Caki2 (cell line): ENCODE measurements around the gene CNR2. TPM values are rescaled to one million over a fixed set of nuclear protein-coding genes. Genes with fewer than 3 reads are reported as not detected.
A peak's percentile ranks its signal among the peaks of the same experiment; 100 is the strongest.
"Not testable (repeated sequence)": the region's sequence is repeated elsewhere in the genome, so short reads cannot be mapped to it uniquely, and the experiment has no call there.

Experiments
- DNase-seq: peaks from one replicate; pipeline ENCODE4 v3.0.0-alpha.2; 2015; ENCODE audit warnings: low read depth
- in situ Hi-C: cut with HindIII; loops from 2 replicates; pipeline ENCODE4 v1.10.0; 2016; ENCODE audit warnings: low sequenced_read_pairs, low pct_unique_long_range_greater_than_20kb, mixed read lengths
- total RNA-seq: library from RNA; depleted of rRNA; stranded (reverse); fragments of >200 nt; shearing (Covaris generic); gene quantifications from 2 replicates; pipeline ENCODE4 v1.2.3, GENCODE V29; 2014; ENCODE audit warnings: low replicate concordance

CNR2 gene
- total RNA-seq, 1 experiment from 2014 or later: 0.03 TPM

GRCh38 chr1:23923592-23924499, 10.7 kb upstream of the CNR2 start:
- in situ Hi-C loops: no loop called here
- DNase-seq: no peak

DNA sequence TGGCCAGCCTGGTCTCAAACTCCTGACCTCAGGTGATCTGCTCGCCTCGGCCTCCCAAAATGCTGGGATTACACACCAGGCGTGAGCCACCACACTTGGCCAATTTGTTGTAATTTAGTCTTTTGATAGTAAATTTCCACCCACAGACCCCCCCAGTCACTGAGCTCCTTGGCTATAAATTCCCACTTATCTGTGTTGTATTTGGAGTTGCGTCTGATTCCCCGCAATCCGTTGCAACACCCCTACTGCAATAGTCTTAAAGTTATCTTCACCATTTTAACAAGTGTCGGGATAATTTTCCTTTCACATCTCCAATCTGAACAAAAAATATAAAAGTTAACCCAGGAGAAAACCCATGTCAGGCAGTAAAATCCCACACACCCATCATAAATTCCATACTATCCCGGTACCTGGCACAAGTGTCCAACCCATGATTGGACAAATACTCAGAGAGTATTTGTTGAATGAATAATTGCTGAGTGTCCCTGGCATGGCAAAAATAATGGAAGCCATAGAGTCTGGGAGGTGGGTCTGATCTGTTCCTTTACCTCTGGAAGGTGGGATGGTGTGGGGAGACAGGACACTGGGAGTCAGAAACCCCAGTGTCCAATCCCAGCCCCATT, 9.3 kb upstream of the CNR2 start:
- in situ Hi-C loops: no loop called here
- DNase-seq: no peak

DNA sequence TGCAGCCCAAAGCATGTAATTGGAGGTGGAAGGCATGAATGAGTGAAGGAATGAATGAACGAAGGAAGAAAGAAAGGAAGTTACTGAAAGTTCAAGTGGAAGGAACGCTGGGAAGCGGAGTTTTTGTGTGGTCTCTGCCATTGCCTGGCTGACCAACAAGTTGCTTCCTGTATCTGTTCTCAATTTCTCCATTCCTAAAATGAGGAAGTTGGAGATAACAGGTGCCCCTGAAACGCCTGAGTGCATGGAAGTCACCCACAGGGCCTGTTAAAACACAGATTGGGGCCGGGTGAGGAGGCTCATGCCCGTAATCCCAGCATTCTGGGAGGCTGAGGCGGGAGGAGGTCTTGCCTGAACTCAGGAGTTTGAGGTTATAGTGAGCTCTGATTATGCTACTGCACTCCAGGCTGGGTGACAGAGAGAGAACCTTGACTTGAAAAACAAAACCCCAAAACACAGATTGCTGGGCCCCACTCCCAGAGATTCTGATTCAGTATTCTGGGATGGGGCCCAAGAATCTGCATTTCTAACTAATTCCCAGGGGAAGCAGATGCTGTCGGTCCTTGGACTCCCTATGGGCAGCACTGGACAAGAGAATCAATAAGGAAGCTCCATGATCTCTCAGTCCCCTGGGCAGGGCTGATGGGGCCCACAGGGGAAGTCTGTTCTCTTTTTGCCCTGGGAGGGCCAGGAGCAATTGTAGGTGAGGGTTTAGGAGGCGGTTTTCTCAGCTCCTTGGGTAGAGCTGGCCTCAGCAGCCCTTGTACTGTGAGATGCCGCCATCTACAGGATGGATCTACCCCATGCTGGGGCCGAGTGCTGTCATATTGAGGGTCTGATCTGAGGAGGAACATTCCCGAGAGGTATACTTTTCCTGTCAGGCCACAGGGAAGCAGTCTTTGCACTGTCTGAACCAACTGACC, 3.3 kb upstream of the CNR2 start:
- DNase-seq: peak; percentile 80
- in situ Hi-C loops: no loop called here

DNA sequence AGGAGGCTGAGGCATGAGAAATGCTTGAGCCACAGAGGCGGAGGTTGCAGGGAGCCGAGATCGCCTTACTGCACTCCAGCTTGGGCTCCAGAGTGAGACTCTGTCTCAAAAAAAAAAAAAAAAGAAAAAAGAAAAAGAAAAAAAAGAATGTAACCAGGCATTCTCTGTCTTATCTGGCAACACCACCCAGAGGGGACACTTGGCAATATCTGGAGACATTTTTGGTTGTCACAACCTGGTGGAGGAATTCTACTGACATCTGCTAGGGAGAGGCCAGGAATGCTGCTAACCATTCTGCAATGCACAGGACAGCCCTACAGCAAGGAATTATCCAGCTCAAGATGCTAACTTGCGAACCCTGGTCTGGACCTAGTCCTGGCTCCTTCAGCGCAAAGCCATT, 2.3 kb upstream of the CNR2 start:
- no peak for DNase-seq
- in situ Hi-C loops: no loop called here

DNA sequence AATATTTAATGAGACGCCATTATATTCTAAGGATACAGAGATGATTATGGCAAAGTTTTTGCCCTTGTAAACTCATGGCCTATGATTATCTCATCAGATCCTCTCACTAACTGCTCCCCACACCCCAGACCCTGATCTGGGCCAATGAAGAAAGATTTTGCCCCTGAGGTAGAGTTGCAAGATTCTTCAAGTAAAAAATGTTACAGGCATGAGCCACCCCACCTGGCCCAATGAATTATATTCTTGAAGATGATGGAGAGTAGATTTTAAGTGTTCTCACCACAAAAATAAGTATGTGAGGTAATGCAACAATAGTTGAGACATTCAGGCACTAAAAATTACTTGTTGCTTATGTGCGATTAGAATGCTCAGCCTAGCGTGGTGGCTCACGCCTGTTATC, 1.8 kb upstream of the CNR2 start:
- in situ Hi-C loops: no loop called here

DNA sequence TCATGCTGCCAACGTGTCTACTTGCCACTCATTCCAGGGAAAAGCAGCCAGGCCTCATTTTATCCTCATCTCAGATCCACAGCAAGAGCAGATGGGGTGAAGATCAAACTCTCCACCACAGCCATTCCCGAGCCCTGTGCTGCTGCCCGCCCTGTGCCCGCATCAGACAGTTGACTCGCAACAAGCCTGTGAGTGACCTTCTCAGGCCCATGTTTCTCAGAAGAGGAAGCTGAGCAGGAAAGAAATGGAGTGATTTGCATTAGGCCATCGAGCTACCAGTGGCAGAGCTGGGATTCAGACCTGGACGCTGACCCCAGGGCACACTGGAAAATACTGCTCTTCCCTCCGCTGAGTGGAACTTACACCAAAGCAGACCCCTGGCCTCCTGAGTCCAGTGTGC, 1.2 kb downstream of the CNR2 start:
- in situ Hi-C loops: no loop called here
- DNase-seq: no peak

More for the DNA sequence above, 1.8 kb upstream of the CNR2 start:
- DNase-seq: no peak

GRCh38 chr1:23910553-23911246, 2.5 kb downstream of the CNR2 start:
- in situ Hi-C loops: no loop called here
- no peak for DNase-seq

GRCh38 chr1:23910144-23910543, 3.0 kb downstream of the CNR2 start:
- DNase-seq: no peak
- in situ Hi-C loops: no loop called here

DNA sequence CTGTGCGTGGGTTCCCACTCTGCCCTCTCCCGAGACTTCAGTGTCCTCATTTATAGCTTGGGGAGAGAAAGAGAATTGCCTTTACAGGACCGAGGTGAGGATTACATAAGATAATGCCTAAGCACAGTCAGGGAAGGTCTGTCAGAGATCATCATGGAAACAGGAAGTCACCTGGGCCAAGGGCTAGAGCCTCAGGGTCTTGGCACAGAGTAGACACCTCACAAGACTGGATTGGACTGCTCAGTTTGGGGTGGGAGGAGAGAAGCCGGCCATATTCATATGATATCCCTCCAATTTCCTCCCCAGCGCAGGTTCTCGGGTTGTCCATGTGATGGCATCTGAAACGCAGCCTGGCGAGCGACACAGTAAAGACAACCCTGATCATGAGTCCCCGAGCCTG, 3.8 kb downstream of the CNR2 start:
- in situ Hi-C loops: no loop called here
- DNase-seq: no peak

DNA sequence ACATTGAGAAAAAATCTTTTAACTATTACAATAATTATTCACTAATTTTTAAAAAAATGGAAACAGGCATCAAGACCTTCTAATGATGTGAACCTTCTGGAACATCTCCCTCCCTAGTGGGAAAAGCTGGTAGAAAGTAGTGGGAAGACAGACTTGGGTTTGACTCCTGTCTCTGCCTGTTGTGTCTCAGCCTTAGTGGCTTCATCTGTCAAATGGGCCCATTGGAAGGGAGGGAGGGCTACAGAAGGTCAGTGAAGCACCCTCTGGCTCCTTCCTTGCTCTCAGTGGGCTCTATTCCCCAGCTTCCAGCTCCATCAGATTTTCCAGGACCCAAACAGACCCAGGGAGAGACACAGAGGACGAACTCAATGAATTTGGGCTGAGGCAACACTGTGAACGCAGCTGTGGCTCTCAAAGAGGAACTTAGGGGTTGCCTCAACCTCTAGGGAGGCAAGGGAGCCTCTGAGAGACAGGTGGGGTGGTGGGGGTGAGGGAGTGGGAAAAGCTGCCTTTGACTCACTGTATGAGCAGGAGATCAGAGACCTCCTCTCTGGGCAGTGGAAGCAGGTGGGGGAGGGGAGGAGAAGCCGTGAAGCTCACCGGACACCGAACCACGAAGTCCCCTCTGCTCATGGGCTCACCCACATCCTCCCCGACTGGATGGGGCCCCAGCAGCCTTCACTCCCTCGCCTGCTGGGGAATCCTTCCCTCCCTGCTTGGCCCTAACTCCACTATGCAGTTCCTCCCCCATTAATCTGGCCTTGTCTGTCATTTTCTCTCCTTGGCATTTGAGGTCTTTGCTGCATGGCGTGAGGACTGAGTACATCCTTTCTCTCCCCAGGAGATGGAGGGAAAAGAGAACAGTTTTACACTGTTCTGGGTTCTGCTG, 4.5 kb downstream of the CNR2 start:
- in situ Hi-C loops: no loop called here
- DNase-seq: no peak

GRCh38 chr1:23906731-23907130, 6.4 kb downstream of the CNR2 start:
- in situ Hi-C loops: no loop called here
- no peak for DNase-seq

DNA sequence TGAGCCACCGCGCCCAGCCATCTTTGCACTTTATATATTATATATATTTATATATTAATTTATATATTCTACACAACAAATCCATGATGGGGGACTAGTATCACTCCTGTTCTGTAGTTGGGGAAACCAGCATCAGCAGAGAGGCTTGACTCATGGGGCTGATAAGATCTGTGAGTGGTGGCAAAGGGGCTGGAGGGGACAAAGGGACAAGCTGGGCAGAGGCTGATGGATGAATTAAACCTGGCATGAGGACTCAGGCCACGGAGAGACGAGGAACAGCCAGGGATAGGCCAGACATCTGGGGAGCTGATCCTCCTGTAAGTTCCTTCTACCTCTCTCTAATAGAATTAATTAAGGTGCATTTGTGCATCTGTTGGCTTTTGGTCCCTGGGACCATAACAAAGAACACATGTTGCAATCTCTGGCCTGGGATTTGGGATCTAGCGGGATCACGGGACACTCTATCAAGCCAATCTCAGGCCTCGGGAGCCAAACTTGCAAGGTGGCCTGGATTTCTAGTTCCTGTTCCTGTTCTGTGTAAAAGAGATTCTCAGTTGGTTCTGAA, 7.6 kb downstream of the CNR2 start:
- no peak for DNase-seq
- in situ Hi-C loops: no loop called here

GRCh38 chr1:23904748-23905357, 8.3 kb downstream of the CNR2 start:
- no peak for DNase-seq
- in situ Hi-C loops: no loop called here

DNA sequence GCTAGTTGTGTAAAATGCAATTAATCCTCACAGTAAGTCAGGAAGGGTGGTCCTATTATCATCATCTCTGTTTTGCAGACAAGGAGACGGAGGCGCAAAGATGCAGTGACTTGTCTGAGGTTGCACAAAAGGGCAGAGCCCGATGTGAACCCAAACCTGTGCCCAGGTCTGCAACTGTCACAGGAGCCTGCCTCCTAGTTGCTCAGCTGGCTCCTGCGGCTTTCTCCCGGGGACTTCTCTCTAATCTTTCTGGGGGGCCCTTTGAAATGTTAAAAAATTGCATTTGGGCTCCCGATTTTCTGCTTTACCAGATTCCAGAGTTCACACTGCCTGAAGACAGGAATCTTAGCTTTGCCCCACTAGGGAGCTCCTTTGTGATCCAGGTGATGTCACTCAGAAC, 9.4 kb downstream of the CNR2 start:
- no peak for DNase-seq
- in situ Hi-C loops: no loop called here

DNA sequence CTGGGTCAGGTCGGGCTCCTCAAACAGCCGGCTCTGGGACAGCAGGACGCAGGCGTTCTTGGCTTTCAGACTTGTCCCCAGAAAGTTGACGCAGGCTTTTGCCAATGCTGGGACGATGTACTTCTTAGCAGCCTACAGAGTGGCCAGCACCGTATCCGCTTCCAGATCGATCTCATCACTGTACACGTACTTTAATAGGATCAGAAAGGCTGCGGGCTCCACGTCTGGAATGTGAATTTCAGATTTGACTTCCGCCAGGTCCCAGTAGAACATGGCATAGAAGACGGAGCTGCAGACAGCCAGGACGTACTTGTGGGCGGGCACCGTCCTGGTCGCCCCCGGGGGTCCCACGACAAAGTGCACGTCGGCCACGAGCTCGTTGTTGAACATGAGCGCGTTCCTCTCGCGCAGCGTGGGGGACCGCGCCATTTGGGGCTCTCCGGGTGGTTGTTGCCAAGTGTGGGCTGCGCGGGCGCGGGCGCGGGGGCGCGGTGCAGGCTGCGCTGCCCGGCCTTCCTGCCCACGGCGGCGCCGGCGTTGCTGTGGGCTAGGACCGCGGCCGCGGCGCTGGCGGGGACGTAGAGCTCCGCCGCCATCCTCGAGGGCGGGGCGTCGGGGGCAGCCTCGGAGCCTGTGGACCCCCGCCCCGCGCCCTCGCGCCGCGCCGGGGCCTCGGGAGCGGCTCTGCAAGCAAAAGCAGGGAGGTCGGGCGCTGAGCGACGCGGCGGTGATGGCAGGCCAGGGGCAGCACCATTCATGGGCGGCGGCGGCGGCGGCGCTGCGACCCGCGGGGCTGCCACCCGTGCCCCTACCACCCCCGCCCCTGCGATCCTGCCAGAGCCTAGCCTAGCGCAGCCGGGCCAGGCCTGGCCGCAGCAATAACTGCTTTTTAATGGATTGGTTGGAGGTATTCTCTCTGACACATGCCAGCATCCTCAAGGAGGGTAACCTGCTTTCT, 10.6 kb downstream of the CNR2 start:
- DNase-seq: no peak
- in situ Hi-C loops: no loop called here

DNA sequence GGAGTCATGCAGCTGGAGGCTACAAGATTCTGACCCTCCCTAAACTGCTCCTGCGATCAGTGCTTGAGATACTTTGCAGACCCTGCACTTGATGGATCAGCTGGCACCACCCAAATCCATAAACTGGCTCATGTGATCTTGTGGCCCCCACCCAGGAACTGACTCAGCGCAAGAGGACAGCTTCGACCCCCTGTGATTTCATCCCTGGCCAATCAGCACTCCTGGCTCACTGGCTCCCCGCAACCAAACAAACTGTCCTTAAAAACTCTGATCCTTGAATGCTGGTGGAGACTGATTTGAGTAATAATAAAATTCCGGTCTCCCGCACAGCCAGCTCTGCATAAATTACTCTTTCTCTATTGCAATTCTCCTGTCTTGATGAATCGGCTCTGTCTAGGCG, 13.1 kb downstream of the CNR2 start:
- DNase-seq, in situ Hi-C loops: not testable (repeated sequence)
